ENCODE data around the gene INTS2. TPM values are rescaled to one million over a fixed set of nuclear protein-coding genes. Genes with fewer than 3 reads are reported as not detected.
"Not testable (repeated sequence)": the region's sequence is repeated elsewhere in the genome, so short reads cannot be mapped to it uniquely, and the experiment has no call there.

INTS2 gene
- total RNA-seq, 1 experiment from 2014 or later = 9.4 TPM

DNA sequence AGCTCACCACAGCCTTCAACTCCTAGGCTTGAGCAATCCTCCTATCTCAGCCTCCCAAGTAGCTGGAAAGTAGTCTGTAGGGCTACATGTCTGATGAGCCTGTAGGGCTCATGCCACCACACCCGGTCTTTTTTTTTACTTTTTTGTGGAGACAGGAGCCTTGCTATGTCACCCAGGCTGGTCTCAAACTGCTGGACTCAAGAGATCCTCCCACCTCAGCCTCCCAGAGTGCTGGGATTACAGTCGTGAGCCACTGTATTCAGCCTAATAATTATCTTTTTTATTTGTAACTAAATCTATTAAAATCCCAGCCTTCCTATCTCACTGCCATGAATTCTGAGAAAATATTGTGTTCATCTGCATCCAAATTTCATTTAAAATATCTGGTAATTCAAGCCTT is 79.5 kb downstream of the INTS2 start:
- no peak for DNase-seq (ENCODE audit: low read depth)

DNA sequence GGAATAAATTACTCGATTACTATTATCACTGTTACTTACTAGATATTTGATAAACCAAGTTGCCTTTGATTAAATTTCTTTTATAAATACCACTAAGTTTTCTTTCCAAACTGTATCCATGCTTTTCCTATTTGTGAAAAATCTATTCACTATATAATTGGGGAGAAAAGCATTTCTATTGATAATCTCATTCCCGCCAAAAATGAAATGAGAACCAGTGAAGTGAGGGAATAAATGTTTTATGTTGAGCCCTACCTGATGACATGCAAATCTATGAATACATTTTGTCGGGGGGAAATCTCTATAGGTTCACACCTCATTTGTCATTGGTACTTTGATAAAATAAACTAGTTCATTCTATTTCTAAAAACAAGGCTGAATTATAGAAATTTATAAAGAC is 80.1 kb downstream of the INTS2 start:
- DNase-seq (ENCODE audit: low read depth) = no peak

DNA sequence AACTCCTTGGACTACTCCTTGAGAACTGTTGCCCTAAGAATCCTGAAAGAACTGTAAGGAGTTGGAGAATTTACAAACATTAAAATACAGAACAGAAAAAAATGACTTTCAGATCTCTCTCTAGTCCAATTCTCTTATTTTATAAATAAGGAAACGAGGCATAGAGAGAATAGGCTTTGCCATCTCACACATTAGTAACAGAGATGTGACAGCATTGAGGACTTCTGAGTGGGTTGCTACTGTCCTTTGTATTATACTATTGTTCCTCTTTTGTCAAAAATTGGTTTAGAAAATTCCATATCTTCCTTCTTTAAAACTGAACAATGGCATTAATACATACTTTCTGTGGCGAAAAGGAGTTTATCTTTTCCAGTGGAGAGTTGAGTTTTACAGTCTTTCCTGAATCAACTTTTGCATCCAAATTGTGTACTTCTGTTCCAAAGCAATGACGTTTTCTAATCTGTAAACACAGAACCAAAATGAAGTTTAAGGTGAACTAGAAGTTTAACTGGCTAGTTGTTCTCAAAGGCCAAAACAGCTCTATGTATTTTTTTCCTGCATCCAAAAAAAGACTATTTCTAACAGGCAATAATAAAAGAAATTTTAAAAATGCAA is 80.9 kb downstream of the INTS2 start:
- DNase-seq (ENCODE audit: low read depth) = no peak

DNA sequence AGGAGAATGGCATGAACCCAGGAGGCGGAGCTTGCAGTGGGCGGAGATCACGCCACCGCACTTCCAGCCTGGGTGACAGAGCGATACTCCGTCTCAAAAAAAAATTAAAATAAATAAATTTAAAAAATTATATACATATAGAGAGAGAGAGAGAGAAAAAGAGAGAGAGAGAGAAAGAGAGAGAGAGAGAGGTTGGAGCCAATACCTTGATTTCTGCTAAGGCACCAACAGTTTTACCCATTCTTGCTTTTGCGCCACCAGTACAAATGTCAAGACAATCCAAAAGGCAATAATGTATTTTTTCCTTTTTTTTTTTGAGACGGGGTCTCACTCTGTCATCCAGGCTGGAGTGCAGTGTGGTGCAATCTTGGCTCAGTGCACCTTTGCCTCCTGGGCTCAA is 81.7 kb downstream of the INTS2 start:
- DNase-seq (ENCODE audit: low read depth) = no peak

DNA sequence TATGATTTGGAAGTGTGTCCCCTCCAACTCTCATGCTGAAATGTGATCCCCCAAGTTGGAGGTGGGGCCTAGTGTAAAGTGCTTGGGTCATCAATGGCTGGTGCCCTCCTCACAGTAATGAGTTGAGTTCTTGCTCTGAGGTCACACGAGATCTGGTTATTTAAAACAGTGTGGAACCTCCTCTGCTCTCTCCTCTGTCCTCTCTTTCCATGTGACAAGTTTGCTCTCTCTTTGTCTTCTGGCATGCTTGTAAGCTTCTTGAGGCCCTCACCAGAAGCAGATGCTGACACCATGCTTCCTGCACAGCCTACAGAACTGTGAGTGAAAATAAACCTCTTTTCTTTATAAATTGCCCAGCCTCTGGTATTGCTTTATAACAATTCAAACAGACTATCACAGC is 84.3 kb downstream of the INTS2 start:
- no peak for DNase-seq (ENCODE audit: low read depth)

DNA sequence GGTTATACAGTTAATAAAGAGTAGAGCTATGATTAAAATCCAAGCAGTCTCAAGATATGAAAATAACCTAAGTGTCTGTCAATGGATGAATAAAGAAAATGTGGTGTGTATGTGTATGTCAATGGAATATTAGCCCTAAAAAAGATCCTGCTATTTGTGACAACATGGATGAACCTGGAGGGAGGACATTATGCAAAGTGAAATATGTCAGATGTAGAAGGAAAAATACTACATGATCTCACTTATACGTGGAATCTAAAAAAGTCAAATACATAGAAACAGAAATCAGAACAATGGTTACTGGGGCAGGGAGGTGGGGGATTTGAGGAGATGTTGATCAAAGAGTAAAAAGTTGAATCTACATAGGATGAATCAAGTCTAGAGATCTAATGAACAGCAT is 84.9 kb downstream of the INTS2 start:
- no peak for DNase-seq (ENCODE audit: low read depth)

DNA sequence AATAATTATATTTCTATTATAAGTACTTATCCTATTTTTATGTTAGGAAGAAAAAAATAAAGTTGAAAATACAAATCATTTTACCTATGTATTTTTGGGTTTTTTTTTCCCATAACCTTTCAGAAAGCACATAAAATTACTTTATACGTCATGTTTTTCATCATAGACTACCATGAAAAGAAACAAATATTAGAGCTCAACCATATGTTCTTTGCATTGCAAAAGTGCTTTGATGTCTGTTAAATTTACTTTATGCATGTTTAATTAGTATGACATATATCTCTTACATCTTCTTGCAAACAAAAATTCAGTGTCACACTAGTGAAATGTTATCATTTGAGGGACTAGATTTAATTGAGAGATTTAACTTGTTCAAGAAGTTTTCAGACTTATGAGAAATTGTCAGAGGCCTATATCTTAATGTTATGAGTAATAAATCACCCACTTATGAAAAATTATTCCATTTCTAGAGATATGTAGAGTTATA is 88.4 kb downstream of the INTS2 start:
- no peak for DNase-seq (ENCODE audit: low read depth)

DNA sequence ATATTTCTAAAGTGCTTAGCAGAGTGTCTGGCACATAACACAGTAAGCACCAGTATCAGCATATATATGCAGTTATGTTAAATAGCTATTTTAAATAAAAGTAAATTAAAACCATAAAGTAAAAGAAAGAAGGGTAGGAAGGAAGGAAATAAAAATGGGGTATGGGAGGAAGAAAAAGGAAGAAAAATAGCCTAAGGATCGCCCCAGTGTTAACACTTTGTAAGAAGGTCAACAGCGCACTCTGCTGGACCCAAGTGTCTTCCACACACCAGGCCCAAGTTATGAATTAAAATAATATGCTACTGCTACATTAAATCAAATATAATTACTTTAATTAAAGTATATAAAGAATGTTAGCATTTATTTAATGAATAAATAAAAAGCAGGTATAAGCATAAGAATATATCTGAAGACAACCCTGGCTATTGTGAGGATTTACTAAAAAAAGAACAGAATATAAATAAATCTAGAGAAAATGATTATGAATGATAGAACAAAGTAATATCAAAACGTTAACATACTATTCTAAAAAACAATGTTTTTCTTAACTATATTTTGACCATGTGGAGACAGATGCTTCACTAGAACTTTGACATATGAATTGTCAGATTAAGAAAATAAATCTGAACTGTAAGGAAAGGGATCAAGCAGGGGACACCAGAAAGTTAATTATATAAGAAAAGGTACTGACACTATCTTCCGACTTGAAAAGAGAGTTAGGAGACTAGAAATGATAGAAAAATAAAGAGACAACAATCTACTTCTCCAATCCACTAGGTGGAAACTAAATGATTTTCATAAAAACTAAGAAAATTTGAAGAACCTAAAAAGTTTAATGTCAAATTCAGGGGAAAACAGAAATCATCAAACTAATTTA is 90.4 kb downstream of the INTS2 start:
- DNase-seq (ENCODE audit: low read depth) = peak; percentile 66

DNA sequence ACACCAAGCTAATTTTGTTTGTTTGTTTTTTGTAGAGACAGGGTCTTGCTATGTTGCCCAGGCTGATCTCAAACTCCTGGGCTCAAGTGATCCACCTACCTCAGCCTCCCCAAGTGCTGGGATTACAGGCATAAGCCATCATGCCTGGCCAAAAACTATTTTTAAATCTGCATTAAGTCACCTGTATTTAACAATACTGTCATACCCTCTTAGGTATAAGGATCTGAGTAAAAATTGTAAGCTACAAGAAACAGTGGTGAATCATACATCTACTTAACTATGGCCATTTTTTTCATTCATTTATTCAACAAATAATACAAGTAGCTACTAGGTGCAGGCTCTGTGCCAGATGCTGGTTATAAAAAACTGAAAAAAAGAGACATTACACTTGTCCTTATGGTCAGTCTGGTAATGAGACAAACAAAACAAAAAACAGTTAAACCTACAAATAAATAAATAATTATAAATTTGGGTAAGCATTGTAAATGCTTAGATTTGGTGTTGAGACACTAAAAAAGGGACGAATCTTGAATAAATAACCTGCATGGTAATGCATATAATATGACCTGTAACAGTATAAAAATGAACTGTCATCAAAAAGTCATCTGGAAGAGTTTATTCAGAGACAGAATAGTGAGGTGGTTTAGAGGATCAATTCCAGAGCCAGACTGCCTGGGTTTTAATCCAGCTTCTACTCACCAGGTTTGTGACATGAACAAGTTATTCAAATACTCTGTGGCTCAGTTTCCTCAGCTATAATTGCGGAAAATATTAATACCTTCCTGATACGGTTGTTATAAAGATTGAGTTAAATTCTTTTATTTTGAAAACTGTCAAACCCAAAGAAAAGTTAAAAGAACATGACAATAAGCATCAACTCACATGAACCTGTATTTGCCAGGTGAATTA is 91.3 kb downstream of the INTS2 start:
- peak; percentile 4 for DNase-seq (ENCODE audit: low read depth)

DNA sequence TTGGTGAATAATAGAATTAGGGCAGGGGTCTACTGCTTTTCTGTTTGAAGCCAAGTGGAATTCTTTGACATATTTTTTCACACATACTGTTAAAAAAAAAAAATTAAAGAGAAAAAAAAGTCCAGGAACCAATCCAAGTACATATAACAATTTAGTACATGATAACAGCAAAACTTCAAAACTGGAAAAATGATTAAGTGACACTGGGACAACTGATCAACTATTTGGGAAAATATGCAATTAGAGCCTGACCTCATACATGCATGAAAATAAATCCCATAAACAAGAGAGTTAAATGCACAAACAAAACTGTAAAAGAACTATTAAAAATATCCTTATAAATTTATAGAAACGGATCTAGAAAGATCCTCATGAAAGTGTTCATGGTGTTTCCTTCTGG is 92.2 kb downstream of the INTS2 start:
- no peak for DNase-seq (ENCODE audit: low read depth)

DNA sequence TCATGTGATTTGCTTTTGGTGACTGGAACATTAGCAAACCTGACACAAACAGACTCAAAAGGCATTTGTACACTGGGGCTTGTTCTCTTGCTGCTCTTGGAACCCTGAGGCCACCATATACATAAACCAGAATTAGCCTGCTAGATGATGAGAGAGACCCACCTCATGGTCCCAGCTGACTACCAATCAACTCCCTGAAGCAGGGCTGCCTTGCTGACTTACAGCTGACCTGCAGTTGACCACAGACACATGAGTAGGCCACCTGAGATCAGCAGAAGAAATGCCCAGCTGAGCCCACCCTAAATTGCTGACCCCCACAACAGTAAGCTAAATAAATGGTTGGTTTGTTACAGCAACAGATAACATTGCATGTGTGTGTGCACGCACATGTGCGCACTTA is 93.2 kb downstream of the INTS2 start:
- DNase-seq (ENCODE audit: low read depth) = peak; percentile 9

DNA sequence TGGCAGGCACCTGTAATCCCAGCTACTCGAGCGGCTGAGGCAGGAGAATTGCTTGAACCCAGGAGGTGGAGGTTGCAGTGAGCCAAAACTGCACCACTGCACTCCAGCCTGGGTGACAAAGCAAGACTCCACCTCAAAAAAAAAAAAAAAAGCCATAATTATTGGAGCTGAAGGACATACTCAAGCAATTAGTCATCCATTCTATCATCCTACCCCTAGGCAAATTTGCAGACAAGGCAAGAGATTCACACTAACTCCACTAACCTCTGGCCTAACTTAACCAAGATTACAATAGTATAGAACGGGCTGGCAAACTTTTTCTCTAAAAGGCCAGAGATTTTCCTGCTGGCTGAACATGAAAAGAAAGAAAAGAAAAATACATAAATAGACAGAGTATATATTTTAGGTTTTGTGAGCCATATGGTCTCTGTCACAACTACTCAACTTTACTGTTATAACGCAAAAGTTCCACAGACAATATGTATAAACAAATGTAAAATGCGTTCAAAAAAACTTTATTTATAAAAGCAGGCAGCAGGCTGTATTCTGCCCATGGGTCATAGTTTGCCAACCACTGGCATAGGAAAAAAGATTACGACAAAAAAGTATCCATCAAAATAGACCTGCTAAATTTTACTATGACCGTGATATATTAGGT is 94.1 kb downstream of the INTS2 start:
- DNase-seq (ENCODE audit: low read depth) = peak; percentile 93

DNA sequence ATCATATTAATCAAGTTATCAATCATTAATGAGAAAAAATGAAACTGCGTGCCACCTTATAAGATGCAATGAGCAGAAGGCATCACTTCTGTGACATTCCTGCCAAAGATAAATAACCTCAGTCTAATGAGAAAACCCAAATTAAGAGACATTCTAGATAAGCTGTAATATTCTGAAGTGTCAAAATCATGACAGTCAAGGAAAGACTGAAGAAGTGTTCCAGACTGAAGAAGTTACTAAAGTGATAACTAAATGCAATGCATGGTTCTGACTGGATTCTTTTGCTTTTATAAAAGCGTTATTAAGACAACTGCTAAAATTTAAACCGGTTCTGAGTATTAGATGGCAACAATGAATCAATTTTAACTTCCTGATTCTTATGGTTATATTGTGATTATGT is 95.3 kb downstream of the INTS2 start:
- no peak for DNase-seq (ENCODE audit: low read depth)

DNA sequence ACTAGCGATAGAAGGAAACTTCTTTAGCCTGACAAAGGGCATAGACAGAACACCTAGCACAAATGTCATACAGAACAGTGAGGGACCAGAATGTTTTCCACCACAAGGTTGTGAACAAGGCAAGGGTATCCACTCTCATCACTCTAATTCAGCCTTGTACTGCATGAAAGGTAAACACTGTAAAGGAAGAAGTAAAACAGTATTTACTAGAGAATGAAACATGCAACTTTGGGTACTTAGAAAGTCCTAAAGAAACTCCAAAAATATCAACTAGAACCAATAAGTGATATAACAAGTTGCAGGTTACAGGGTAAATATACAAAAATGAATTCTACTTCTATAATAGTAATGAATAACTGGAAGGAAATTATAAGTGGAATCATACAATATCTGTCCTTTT is 96.7 kb downstream of the INTS2 start:
- no peak for DNase-seq (ENCODE audit: low read depth)

DNA sequence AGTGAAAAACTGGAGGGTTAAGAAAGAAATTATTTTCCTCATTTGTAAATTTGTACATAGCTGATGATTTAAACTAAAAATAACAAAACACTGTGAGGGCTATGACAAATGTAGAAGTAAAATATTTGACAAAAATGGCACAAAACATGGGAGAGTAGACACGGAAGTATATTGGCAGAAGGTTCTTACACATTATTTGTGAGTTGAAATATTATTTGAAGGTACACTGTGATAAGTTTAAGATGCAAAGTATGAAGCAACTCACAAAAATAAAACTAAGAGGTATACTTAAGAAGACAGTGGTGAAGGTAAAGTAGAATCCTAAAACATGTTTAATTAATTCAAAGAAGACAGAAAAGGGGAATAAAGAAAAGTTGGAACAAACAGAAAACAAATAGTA is 99.1 kb downstream of the INTS2 start:
- no peak for DNase-seq (ENCODE audit: low read depth)

DNA sequence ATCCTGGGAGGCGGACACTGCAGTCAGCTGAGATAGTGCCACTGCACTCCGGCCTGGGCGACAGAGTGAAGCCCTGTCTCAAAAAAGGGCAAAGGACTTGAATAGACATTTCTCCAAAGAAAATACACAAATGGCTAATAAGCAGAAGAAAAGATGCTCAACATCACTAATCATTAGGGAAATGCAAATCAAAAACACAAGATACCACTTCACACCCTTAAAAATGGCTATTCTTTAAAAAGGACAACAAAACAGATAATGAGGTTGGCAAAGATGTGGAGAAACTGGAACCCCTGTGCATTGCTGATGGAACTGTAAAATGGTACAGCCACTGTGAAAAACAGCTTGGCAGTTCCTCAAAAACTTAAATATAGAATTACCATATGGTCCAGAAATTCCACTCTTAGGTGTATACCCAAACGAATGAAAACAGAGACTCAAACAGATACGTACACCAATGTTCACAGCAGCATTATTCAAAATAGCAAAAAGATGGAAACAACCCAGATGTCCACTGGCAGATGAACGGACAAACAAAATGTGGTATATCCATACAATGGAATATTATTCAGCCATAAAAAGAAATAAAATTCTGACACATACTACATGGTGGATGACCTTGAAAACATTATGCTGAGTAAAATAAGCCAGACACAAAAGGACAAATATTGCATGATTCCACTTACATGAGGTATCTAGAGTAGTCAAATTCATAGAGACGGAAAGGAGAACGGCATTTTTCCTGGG is 100.0 kb downstream of the INTS2 start:
- DNase-seq (ENCODE audit: low read depth) = no peak

DNA sequence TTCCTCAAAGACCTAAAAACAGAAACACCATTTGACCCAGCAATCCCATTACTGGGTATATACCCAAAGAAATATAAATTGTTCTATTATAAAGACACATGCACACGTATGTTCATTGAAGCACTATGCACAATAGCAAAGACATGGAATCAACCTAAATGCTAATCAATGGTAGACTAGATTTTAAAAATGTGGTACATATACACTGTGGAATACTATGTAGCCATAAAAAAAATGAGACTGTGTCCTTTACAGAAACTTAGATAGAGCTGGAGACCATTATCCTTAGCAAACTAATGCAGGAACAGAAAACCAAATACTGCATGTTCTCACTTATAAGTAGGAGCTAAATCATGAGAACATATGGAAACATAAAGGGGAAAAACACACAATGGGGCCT is 100.9 kb downstream of the INTS2 start:
- not testable (repeated sequence) for DNase-seq (ENCODE audit: low read depth)

DNA sequence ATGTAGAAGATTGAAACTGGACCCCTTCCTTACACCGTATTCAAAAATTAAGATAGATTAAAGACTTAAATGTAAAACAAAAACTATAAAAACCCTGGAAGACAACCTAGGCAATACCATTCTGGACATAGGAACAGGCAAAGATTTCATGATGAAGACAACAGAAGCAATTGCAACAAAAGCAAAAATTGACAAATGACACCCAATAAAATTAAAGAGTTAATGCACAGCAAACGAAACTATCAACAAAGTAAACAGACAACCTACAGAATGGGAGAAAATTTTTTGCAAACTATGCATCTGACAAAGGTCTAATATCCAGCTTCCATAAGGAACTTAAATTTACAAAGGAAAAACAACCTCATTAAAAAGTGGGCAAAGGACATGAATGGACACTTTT is 101.6 kb downstream of the INTS2 start:
- not testable (repeated sequence) for DNase-seq (ENCODE audit: low read depth)

DNA sequence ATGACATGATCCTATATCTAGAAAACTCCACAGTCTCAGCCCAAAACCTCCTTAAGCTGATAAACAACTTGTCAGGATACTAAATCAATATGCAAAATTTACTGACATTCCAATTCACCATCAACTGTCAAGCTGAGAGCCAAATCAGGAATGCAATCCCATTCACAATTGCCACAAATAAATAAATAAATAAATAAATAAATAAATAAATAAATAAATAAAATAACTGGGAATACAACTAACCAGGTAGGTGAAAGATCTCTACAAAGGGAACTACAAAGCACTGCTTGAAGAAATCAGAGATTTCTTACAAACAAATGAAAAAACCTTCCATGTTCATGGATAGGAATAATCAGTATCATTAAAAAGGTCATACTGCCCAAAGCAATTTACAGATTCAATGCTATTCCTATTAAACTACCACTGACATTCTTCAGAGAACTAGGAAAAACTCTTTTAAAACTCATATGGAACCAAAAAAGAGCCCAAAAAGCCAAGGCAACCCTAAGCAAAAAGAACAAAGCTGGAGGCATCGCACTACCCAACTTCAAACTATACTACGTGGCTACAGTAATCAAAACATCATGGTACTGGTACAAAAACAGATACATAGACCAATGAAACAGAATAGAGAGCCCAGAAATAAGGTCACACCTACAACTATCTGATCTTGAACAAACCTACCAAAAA is 102.2 kb downstream of the INTS2 start:
- no peak for DNase-seq (ENCODE audit: low read depth)
